ENCODE results near the gene LINGO1. TPM values are rescaled to one million over a fixed set of nuclear protein-coding genes. Genes with fewer than 3 reads are reported as not detected.

Gene LINGO1
- total RNA-seq, 4 donors from 2014 or later = 0.42 to 4.4 (median 1.5) TPM

DNA sequence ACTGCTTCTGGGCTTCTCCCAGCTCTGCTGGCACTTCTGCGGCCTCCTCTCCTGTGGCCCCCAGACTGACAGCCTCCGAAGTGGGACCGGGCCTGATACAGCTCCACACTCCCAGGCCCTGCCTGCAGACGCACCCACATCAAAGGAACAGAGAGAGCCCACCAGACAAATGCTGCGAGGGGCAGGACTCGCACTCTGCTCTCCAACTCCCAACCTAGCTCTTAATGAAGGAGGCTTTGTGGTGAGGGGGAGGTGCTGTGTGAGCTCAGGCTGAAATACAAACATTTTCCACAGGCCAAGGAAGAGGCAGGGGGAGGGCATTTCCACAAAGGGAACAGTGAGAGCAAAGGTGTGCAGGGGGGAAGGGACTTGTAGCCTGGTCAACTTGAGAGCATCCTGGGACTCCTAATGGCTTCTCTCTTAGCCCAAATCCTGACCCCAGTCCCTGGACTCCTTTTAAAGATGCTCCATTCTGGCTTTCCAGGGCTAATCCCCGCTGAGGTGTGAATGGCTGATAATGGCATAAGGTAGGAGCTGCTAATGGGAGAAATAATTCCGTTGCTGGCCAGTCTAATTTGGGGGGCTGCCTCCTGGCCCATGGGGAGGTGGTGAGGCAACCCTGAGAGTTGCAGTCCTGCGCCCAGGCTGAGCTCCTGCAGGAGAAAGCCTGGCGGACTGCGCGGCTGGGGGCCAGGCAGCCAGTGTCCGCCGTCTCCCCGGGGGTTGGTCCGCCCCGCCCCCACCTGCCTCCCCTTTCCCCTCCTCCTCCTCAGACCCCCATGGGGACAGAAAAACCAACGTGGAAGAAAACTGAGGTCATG lies 9.6 kb downstream of the LINGO1 start:
- WGBS, 2 donors = 76 to 78% methylated on average over 18 of the region's 18 CpGs
- intact Hi-C loops (cut with DNase I; ENCODE audit: low total_unique reads) = no loop called here
- TF ChIP-seq, protein P1, sequence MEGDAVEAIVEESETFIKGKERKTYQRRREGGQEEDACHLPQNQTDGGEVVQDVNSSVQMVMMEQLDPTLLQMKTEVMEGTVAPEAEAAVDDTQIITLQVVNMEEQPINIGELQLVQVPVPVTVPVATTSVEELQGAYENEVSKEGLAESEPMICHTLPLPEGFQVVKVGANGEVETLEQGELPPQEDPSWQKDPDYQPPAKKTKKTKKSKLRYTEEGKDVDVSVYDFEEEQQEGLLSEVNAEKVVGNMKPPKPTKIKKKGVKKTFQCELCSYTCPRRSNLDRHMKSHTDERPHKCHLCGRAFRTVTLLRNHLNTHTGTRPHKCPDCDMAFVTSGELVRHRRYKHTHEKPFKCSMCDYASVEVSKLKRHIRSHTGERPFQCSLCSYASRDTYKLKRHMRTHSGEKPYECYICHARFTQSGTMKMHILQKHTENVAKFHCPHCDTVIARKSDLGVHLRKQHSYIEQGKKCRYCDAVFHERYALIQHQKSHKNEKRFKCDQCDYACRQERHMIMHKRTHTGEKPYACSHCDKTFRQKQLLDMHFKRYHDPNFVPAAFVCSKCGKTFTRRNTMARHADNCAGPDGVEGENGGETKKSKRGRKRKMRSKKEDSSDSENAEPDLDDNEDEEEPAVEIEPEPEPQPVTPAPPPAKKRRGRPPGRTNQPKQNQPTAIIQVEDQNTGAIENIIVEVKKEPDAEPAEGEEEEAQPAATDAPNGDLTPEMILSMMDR (IDR thresholded peaks at IDR 0.05) = no peak
- TF ChIP-seq POLR2A (IDR thresholded peaks at IDR 0.05) = no peak
- DNase-seq (ENCODE audit: low spot score in 2 of 2) = no peak
- no peak overlapping the region for H3K4me3 ChIP-seq (ENCODE audit: low read depth, poor library complexity, severe bottlenecking)

DNA sequence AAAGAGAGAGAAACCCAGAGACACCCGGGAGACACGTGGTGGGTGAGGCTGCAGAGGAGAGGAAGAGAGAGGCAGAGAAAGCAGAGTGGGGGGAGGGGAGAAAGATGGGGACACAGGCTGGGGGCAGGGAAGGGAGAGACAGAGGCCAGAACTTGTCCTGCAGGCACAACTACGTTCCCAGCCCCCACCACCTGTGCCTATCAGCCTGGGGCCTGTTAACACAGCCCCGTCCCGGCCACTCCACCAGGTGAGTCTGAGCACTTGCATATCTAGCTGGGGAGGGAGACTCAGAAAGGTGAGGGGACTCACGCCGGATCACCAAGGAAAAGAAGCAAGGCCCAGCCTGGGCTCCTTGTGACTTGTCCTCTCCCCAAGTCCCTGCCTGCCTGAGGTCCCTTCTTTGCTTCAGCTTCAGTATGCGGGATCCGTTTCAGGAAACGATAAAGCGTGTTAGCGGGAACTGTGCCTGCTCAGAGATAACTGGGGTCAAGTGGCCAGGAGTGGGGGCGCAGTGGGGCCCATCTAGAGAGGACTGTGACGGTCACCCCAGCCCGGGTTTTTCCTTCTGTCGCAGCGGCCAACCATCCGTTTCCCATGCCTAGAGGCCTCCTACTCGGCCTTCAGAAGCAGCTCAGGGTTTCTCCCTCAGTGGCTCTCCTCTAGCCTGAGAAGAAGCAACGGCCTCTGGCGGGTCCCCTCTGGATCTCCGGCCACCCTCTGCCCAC lies 10.3 kb downstream of the LINGO1 start:
- intact Hi-C loops (cut with DNase I; ENCODE audit: low total_unique reads) = no loop called here
- DNase-seq (ENCODE audit: low spot score in 2 of 2) = no peak
- TF ChIP-seq POLR2A (IDR thresholded peaks at IDR 0.05) = no peak
- TF ChIP-seq, protein P1 (IDR thresholded peaks at IDR 0.05) = no peak
- 71 to 74% methylated on average over 22 of the region's 22 CpGs for WGBS, 2 donors
- no peak overlapping the region for H3K4me3 ChIP-seq (ENCODE audit: low read depth, poor library complexity, severe bottlenecking)

DNA sequence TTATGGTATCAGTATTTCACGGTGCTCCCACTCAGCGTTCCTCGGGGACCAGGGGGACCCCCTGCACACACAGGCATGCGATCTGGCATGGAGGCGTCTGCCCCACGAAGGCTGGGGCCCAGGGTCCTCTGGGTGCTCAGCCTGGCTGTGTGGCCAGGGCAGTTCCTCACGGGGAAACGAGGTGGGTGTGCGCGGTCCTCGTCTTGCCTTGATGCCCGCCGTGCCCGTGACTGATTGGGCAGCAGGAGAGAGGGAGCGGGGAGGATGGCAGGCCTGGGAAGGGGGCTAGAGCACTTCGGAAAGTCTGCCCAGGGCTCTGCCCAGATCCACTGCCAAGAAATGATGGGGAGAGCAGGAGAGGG lies 10.9 kb downstream of the LINGO1 start:
- intact Hi-C loops (cut with DNase I; ENCODE audit: low total_unique reads) = no loop called here
- no peak overlapping the region for H3K4me3 ChIP-seq (ENCODE audit: low read depth, poor library complexity, severe bottlenecking)
- 82 to 84% methylated on average over 14 to 16 of the region's 16 CpGs for WGBS, 2 donors

DNA sequence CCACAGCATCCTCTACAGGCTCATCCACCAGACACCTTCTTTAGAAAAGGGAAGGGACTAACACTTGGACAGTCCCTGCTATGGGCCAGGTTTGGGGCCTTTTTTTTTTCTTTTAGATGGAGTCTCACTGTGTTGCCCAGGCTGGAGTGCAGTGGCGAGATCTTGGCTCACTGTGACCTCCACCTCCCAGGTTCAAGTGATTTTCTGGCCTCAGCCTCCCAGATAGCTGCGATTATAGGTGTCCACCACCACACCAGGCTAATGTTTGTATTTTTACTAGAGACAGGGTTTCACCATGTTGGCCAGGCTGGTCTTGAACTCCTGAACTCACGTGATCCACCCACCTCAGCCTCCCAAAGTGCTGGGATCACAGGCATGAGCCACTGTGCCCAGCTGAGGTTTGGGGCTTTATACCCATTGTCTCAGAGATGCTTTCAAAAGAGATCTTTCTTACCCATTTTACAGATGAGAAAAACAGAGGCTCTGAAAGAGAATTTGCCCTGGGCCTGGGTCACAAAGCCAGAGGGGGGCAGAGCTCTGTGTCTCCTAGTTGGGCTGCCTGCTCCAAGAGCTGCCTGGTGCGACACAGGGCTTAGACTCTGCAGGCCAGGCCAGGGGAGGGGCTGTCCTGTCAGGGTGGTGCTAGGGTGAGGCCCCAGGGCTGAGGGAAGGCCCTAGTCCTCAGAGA lies 11.6 kb downstream of the LINGO1 start:
- intact Hi-C loops (cut with DNase I; ENCODE audit: low total_unique reads) = no loop called here
- 91 to 92% methylated on average over 4 of the region's 4 CpGs for WGBS, 2 donors
- DNase-seq (ENCODE audit: low spot score in 2 of 2) = no peak
- H3K4me3 ChIP-seq (ENCODE audit: low read depth, poor library complexity, severe bottlenecking) = no peak overlapping the region
- TF ChIP-seq POLR2A (IDR thresholded peaks at IDR 0.05) = no peak
- TF ChIP-seq, protein P1 (IDR thresholded peaks at IDR 0.05) = no peak

More for the DNA sequence above, 10.9 kb downstream of the LINGO1 start:
- TF ChIP-seq, protein P1 (IDR thresholded peaks at IDR 0.05) = no peak
- no peak for TF ChIP-seq POLR2A (IDR thresholded peaks at IDR 0.05)
- DNase-seq (ENCODE audit: low spot score in 2 of 2) = no peak

DNA sequence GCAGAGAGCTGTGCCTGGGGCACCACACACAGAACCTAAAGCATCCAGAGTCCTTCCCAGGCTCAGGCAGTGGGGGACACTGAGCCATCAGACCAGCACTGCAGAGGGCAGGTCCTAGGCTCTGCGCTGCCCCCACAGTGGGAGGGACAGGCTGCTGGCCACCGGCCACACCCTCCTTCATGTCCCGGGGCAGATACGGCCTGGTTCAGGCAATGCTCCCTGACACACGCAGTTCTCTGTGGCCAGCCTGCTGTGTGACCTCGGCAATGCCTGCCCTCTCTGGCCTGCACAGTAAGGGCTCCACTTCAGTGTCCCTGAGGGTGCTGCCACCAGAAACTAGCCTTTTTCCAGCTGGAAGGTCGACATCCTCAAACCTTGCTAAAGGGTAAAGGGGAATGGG lies 12.4 kb downstream of the LINGO1 start:
- TF ChIP-seq, protein P1 (IDR thresholded peaks at IDR 0.05) = no peak
- no peak for TF ChIP-seq POLR2A (IDR thresholded peaks at IDR 0.05)
- intact Hi-C loops (cut with DNase I; ENCODE audit: low total_unique reads) = no loop called here
- 56 to 69% methylated on average over 6 to 7 of the region's 7 CpGs for WGBS, 2 donors

More for the DNA sequence above, 12.4 kb downstream of the LINGO1 start:
- DNase-seq (ENCODE audit: low spot score in 2 of 2) = no peak
- H3K4me3 ChIP-seq (ENCODE audit: low read depth, poor library complexity, severe bottlenecking) = no peak overlapping the region
